ENCODE measurements around the gene PALB2. TPM values are rescaled to one million over a fixed set of nuclear protein-coding genes. Genes with fewer than 3 reads are reported as not detected.

PALB2 gene
- total and polyA plus RNA-seq, 9 of the 15 experiments (the other 6 are each of a cell fraction or from before 2014, with no cell fraction given): 7.0 to 25.8 (median 15.2) TPM

GRCh38 chr16:23597003-23597756, 43.9 kb downstream of the PALB2 start (continued):
- TF ChIP-seq, protein P1, sequence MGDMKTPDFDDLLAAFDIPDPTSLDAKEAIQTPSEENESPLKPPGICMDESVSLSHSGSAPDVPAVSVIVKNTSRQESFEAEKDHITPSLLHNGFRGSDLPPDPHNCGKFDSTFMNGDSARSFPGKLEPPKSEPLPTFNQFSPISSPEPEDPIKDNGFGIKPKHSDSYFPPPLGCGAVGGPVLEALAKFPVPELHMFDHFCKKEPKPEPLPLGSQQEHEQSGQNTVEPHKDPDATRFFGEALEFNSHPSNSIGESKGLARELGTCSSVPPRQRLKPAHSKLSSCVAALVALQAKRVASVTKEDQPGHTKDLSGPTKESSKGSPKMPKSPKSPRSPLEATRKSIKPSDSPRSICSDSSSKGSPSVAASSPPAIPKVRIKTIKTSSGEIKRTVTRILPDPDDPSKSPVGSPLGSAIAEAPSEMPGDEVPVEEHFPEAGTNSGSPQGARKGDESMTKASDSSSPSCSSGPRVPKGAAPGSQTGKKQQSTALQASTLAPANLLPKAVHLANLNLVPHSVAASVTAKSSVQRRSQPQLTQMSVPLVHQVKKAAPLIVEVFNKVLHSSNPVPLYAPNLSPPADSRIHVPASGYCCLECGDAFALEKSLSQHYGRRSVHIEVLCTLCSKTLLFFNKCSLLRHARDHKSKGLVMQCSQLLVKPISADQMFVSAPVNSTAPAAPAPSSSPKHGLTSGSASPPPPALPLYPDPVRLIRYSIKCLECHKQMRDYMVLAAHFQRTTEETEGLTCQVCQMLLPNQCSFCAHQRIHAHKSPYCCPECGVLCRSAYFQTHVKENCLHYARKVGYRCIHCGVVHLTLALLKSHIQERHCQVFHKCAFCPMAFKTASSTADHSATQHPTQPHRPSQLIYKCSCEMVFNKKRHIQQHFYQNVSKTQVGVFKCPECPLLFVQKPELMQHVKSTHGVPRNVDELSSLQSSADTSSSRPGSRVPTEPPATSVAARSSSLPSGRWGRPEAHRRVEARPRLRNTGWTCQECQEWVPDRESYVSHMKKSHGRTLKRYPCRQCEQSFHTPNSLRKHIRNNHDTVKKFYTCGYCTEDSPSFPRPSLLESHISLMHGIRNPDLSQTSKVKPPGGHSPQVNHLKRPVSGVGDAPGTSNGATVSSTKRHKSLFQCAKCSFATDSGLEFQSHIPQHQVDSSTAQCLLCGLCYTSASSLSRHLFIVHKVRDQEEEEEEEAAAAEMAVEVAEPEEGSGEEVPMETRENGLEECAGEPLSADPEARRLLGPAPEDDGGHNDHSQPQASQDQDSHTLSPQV (IDR thresholded peaks at IDR 0.05): peak; percentile 100
- TF ChIP-seq, protein P2, sequence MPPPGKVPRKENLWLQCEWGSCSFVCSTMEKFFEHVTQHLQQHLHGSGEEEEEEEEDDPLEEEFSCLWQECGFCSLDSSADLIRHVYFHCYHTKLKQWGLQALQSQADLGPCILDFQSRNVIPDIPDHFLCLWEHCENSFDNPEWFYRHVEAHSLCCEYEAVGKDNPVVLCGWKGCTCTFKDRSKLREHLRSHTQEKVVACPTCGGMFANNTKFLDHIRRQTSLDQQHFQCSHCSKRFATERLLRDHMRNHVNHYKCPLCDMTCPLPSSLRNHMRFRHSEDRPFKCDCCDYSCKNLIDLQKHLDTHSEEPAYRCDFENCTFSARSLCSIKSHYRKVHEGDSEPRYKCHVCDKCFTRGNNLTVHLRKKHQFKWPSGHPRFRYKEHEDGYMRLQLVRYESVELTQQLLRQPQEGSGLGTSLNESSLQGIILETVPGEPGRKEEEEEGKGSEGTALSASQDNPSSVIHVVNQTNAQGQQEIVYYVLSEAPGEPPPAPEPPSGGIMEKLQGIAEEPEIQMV (tag; conservative IDR thresholded peaks at IDR 0.05; ENCODE audit: low read depth): peak; percentile 98
- peak; percentile 99 for TF ChIP-seq ETV1 (tag; conservative IDR thresholded peaks at IDR 0.05; ENCODE audit: low read depth)
- peak; percentile 100 for TF ChIP-seq CREB3 (tag; conservative IDR thresholded peaks at IDR 0.05; ENCODE audit: low read depth)
- TF ChIP-seq NKRF (IDR thresholded peaks at IDR 0.05; ENCODE audit: borderline replicate concordance): no peak
- peak; percentile 86 for TF ChIP-seq GTF2E2 (tag; IDR thresholded peaks at IDR 0.05)
- peak; percentile 88 for TF ChIP-seq ZKSCAN3 (CRISPR knock-in tag; IDR thresholded peaks at IDR 0.05)
- TF ChIP-seq KAT7 (CRISPR knock-in tag; IDR thresholded peaks at IDR 0.05; ENCODE audit: borderline replicate concordance): peak; percentile 64; the same call in 1 of the 2 replicates
- TF ChIP-seq, protein P3, sequence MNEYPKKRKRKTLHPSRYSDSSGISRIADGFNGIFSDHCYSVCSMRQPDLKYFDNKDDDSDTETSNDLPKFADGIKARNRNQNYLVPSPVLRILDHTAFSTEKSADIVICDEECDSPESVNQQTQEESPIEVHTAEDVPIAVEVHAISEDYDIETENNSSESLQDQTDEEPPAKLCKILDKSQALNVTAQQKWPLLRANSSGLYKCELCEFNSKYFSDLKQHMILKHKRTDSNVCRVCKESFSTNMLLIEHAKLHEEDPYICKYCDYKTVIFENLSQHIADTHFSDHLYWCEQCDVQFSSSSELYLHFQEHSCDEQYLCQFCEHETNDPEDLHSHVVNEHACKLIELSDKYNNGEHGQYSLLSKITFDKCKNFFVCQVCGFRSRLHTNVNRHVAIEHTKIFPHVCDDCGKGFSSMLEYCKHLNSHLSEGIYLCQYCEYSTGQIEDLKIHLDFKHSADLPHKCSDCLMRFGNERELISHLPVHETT (CRISPR knock-in tag; conservative IDR thresholded peaks at IDR 0.05 in 1 of 2, IDR thresholded peaks at IDR 0.05 in 1 of 2): peak in 1 of 2 experiments; percentile 100; a peak in 2 of 4 replicates

Data from K562 (cell line).